ENCODE results near the gene ATP11B. TPM values are rescaled to one million over a fixed set of nuclear protein-coding genes. Genes with fewer than 3 reads are reported as not detected.

ATP11B gene
- total and polyA plus RNA-seq, 2 experiments from 2014 or later = 5.8 to 24.7 TPM

GRCh38 chr3:182948305-182948704 lies 155.0 kb downstream of the ATP11B start (continued):
- TF ChIP-seq REST (IDR thresholded peaks at IDR 0.05; ENCODE audit: unreplicated experiment) (no peak), STAT1 (IDR thresholded peaks at IDR 0.05; ENCODE audit: unreplicated experiment) (no peak), POLR2AphosphoS5 (IDR thresholded peaks at IDR 0.05; ENCODE audit: low read depth) (no peak)

GRCh38 chr3:182949688-182950087 lies 156.4 kb downstream of the ATP11B start:
- Histone ChIP-seq H4K20me1 (replicated peaks; ENCODE audit: insufficient read depth) (no peaks in the 10 kb centered on the region), H3K4me2 (no peak overlapping the region), H3K27ac (ENCODE audit: low read depth) (no peak overlapping the region), H3K9me2 (ENCODE audit: insufficient read depth) (no peaks in the 10 kb centered on the region), H3K79me2 (replicated peaks; ENCODE audit: insufficient read depth) (peaks cover 9% of the 10 kb centered on the region; the same call in 1 of the 2 replicates), H3F3A (replicated peaks; ENCODE audit: low read depth) (peaks cover 8% of the 10 kb centered on the region; the same call in 1 of the 2 replicates), H3K36me3 (ENCODE audit: insufficient read depth) (peaks cover 11% of the 10 kb centered on the region), H3K4me3 (no peak overlapping the region), H3K27me3 (ENCODE audit: insufficient read depth) (no peaks in the 10 kb centered on the region), H2AFZ (no peak overlapping the region), H3K4me1 (ENCODE audit: insufficient read depth) (peaks cover 6% of the 10 kb centered on the region)
- ATAC-seq = no peak
- no peak for DNase-seq (ENCODE audit: low spot score)
- no peak overlapping the region for H3K4me3 Mint-ChIP-seq
- peaks cover 9% of the 10 kb centered on the region for H3K9me3 Mint-ChIP-seq
- H3K4me1 Mint-ChIP-seq = peaks cover 14% of the 10 kb centered on the region
- TF ChIP-seq EZH2phosphoT487 (IDR thresholded peaks at IDR 0.05; ENCODE audit: unreplicated experiment) (no peak), ZNF462 (CRISPR knock-in tag; IDR thresholded peaks at IDR 0.05) (no peak), ZNF331 (CRISPR knock-in tag; IDR thresholded peaks at IDR 0.05; ENCODE audit: low read depth) (no peak), STAT1 (IDR thresholded peaks at IDR 0.05; ENCODE audit: unreplicated experiment) (no peak), NANOG (IDR thresholded peaks at IDR 0.05; ENCODE audit: borderline replicate concordance) (no peak)
- TF ChIP-seq, protein P1, sequence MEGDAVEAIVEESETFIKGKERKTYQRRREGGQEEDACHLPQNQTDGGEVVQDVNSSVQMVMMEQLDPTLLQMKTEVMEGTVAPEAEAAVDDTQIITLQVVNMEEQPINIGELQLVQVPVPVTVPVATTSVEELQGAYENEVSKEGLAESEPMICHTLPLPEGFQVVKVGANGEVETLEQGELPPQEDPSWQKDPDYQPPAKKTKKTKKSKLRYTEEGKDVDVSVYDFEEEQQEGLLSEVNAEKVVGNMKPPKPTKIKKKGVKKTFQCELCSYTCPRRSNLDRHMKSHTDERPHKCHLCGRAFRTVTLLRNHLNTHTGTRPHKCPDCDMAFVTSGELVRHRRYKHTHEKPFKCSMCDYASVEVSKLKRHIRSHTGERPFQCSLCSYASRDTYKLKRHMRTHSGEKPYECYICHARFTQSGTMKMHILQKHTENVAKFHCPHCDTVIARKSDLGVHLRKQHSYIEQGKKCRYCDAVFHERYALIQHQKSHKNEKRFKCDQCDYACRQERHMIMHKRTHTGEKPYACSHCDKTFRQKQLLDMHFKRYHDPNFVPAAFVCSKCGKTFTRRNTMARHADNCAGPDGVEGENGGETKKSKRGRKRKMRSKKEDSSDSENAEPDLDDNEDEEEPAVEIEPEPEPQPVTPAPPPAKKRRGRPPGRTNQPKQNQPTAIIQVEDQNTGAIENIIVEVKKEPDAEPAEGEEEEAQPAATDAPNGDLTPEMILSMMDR (conservative IDR thresholded peaks at IDR 0.05; ENCODE audit: low read depth in 2 of 2) = no peak
- H3K36me3 Mint-ChIP-seq (ENCODE audit: low read depth) = peaks cover 64% of the 10 kb centered on the region
- H3K27me3 Mint-ChIP-seq (ENCODE audit: insufficient read depth, low read depth, poor library complexity) = peaks cover 5% of the 10 kb centered on the region
- no peak overlapping the region for H3K27ac Mint-ChIP-seq
